Omental fat pad (tissue), 4 donors: ENCODE results near the gene MYO1F. TPM values are rescaled to one million over a fixed set of nuclear protein-coding genes. Genes with fewer than 3 reads are reported as not detected.
A peak's percentile ranks its signal among the peaks of the same experiment; 100 is the strongest.

Source experiments
- ATAC-seq: fragments of 150-250 bp; one replicate; pipeline ENCODE4 v1.9.1; 2016; ENCODE audit warnings: mild to moderate bottlenecking, moderate library complexity; ENCODE audit not compliant: low FRiP score
- DNase-seq: peaks from one replicate; pipeline ENCODE4 v3.0.0-alpha.2; 2019; ENCODE audit warnings: low spot score
- total RNA-seq, 4 donors: library from RNA; depleted of rRNA; stranded (reverse); fragments of >200 nt; gene quantifications; one replicate each; pipeline ENCODE4 v1.1.0, GENCODE V29; 2016
- TF ChIP-seq, protein P1 (sequence below), 3 donors: fragments of 450-650 bp; IDR thresholded peaks; one replicate each; pipeline ENCODE4 v1.5.1; 2016 to 2017; ENCODE audit warnings: antibody characterized with exemption in 3 of 3, mild to moderate bottlenecking in 3 of 3, moderate library complexity in 2 of 3

Gene MYO1F
- total RNA-seq, 4 donors from 2014 or later = 13.9 to 86.7 (median 39.9) TPM

DNA sequence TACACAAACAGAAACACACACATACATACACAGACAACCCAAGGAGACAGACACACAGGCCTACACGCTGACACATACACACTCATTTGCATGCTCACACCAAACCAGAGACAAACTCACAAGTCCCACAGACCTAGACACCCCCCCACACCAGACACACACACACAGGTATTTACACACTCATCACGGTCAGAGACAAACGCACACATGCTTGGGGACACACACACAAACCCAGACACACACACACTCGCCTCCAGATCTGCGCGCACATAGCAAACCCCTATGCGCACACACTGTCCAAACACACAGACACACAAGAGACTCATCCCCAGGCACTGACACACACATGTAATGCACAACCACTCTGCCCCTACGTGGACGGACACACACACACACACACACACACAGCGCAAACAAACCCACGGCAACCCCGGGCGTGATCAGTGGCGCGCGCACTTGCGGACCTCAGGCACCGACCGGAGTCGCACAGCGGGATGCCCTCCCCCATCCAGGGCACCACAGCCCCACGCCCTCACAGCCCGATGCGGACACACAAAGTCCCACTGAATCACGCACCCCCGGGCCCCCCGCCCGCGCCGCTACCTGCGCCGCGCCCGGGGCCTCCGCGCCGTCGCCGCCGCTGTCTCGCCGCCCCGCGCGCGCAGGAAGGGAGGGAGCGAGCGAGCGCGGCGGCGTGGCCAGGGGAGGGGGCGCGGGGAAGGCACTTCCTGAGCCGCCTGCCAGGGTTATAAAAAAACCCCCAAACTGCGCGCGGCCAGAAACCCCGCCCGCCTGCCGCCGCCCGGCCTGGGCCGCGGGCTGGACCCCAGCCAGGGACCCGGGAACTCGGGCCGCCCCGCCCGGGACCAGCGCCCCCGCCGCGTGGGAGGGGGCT, 33.0 kb upstream of the MYO1F start, which contains the start of gene ADAMTS10:
Gene ADAMTS10, minus strand, starts transcription at position 675 of the 895 bp plus-strand sequence. CDS start 5,005 bp downstream, outside the sequence.
- DNase-seq (no peak), ATAC-seq (no peak)
- TF ChIP-seq, protein P1, sequence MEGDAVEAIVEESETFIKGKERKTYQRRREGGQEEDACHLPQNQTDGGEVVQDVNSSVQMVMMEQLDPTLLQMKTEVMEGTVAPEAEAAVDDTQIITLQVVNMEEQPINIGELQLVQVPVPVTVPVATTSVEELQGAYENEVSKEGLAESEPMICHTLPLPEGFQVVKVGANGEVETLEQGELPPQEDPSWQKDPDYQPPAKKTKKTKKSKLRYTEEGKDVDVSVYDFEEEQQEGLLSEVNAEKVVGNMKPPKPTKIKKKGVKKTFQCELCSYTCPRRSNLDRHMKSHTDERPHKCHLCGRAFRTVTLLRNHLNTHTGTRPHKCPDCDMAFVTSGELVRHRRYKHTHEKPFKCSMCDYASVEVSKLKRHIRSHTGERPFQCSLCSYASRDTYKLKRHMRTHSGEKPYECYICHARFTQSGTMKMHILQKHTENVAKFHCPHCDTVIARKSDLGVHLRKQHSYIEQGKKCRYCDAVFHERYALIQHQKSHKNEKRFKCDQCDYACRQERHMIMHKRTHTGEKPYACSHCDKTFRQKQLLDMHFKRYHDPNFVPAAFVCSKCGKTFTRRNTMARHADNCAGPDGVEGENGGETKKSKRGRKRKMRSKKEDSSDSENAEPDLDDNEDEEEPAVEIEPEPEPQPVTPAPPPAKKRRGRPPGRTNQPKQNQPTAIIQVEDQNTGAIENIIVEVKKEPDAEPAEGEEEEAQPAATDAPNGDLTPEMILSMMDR (IDR thresholded peaks at IDR 0.05) = no peak

DNA sequence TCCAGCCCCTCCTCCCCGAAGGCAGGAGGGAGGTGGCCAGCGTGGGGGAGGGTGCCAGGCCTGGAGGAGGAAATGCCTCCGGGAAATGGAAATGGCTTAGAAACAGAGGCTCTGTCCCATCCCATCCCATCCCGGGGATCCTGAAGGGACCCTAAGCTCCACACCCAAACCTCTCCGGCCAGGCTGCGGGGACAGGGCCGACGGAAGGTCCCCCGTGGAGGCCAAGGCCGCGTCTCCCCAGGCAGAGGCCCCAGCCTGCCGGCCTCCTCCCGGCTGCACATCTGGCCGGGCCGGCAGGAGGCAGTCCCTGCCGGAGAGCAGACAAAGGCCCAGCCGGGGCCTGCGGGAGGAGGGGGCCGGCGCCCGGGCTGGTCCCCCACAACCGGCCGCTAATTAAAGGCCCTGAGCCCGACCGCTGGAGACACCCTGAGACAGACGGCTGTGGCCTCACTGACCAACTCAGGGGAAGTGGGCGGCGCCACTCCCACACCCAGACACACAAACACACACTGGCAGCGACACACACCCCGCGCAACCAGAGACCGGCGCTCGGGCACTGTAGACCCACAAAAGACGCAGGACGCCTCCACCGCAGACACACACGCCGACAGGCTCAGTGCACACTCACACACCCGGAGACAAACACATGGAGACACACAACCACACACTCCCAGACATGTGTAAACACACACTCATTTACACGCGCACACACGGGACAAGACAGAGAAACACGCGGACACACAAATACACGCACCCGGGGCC, 32.2 kb upstream of the MYO1F start:
- DNase-seq (peak; percentile 44), ATAC-seq (peak; percentile 46)
- TF ChIP-seq, protein P1 (IDR thresholded peaks at IDR 0.05) = no peak

DNA sequence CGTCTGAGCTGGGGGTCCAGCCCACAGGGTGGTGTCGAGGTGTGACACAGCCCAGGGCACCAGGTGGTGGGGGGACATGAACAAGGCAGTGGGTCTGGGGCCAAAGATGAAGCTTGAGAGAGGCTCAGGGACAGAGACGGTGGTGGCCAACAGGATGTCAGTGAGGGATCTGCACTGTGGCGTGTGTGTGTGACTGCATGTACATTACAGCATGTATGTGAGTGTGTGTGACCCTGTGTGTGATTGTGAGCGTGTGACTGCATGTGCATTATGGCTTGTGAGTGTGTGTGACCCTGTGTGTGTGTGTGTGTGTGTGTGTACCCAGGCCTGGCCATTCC, 31.7 kb upstream of the MYO1F start:
- no peak for DNase-seq
- TF ChIP-seq, protein P1 (IDR thresholded peaks at IDR 0.05) = no peak
- ATAC-seq = peak; percentile 15

DNA sequence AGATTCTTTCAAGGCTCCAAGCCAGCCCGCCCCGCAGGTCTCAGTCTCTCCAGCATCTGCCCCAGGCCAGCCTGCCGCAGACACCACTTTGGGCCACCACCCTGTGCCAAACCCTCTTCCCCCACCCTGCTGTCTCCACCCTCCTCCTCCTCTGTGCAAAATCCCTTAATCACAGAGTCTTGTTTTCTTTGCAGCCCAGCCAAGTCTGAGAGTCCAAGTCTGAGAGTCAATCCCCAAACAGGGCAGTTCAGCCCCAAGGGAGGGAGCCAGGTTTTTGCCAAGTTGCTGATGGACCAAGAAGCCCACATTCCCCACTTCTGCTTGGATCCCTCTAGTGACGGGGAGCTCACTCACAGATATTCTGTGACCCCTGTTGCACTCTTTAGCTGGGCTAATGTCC, 30.1 kb upstream of the MYO1F start:
- no peak for ATAC-seq
- DNase-seq = no peak
- TF ChIP-seq, protein P1 (IDR thresholded peaks at IDR 0.05) = no peak

DNA sequence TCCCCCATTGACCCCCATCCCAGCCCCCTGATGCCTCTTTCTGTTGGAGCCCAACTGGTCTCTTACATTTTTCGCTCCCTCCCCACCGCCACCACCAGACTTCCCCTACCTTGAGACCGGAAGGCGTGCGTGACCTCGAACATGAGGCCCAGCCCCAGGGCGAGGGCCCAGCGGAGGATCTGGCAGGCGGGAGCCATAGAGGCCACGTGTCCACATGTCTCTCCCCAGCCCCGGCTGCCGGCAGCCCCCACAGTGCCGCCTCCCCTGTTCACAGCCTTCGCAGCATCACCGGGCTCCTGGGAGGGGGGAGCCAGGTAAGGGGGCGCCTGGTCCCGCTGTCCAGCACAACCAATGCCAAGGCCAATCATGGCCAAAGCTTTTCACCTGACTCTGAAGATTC, 28.3 kb upstream of the MYO1F start:
- ATAC-seq (no peak), DNase-seq (no peak)
- TF ChIP-seq, protein P1 (IDR thresholded peaks at IDR 0.05) = no peak

DNA sequence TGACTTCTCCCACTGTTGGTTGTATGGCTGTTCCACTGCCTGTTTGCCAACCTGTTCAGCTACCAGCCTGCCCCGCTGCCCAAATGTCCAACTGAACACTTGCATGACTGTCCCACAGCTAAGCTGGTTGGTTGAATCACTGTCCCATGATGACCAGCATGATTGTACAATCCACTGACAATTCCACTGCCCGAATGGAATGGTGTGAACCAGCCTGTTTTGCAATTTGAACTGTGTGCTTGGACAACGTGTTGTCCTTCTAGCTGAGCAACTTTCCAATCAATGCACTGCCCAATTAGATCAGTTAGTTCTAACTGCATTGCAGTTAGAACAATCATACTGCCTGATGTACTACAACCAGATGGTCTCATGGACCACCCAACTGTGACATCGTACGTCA, 24.6 kb upstream of the MYO1F start:
- DNase-seq (no peak), ATAC-seq (no peak)
- TF ChIP-seq, protein P1 (IDR thresholded peaks at IDR 0.05) = no peak
